Measurements from ENCODE around the gene PTCH1. TPM values are rescaled to one million over a fixed set of nuclear protein-coding genes. Genes with fewer than 3 reads are reported as not detected.
A peak's percentile ranks its signal among the peaks of the same experiment; 100 is the strongest.

PTCH1 gene
- total RNA-seq, 1 donor from 2014 or later, result 24.1 TPM

- H3K27ac Mint-ChIP-seq (ENCODE audit: unreplicated experiment), result no peak overlapping the region
- no peaks in the 10 kb centered on the region for H3K36me3 Mint-ChIP-seq (ENCODE audit: low read depth, unreplicated experiment)
- H3K4me3 Mint-ChIP-seq (ENCODE audit: unreplicated experiment), result no peak overlapping the region
- no peaks in the 10 kb centered on the region for H3K9me3 Mint-ChIP-seq (ENCODE audit: unreplicated experiment)
- peaks cover 32% of the 10 kb centered on the region for H3K4me1 Mint-ChIP-seq (ENCODE audit: unreplicated experiment)
- TF ChIP-seq, protein P1, sequence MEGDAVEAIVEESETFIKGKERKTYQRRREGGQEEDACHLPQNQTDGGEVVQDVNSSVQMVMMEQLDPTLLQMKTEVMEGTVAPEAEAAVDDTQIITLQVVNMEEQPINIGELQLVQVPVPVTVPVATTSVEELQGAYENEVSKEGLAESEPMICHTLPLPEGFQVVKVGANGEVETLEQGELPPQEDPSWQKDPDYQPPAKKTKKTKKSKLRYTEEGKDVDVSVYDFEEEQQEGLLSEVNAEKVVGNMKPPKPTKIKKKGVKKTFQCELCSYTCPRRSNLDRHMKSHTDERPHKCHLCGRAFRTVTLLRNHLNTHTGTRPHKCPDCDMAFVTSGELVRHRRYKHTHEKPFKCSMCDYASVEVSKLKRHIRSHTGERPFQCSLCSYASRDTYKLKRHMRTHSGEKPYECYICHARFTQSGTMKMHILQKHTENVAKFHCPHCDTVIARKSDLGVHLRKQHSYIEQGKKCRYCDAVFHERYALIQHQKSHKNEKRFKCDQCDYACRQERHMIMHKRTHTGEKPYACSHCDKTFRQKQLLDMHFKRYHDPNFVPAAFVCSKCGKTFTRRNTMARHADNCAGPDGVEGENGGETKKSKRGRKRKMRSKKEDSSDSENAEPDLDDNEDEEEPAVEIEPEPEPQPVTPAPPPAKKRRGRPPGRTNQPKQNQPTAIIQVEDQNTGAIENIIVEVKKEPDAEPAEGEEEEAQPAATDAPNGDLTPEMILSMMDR (IDR thresholded peaks at IDR 0.05; ENCODE audit: unreplicated experiment), result no peak
- H3K27me3 Mint-ChIP-seq (ENCODE audit: unreplicated experiment), result peaks cover 8% of the 10 kb centered on the region
- no peak for DNase-seq (ENCODE audit: low spot score)
Measured at GRCh38 chr9:95513711-95514110, 3.1 kb downstream of the PTCH1 start.

- Mint-ChIP-seq H3K27me3 (ENCODE audit: unreplicated experiment) (peaks cover 11% of the 10 kb centered on the region), H3K27ac (ENCODE audit: unreplicated experiment) (peak overlapping the region; percentile 95), H3K36me3 (ENCODE audit: low read depth, unreplicated experiment) (peaks cover 3% of the 10 kb centered on the region)
Measured at GRCh38 chr9:95512709-95513095, 4.1 kb downstream of the PTCH1 start.

GRCh38 chr9:95511952-95512708, 4.6 kb downstream of the PTCH1 start:
- Mint-ChIP-seq H3K36me3 (ENCODE audit: low read depth, unreplicated experiment) (peaks cover 4% of the 10 kb centered on the region), H3K4me1 (ENCODE audit: unreplicated experiment) (peaks cover 33% of the 10 kb centered on the region), H3K9me3 (ENCODE audit: unreplicated experiment) (no peaks in the 10 kb centered on the region), H3K4me3 (ENCODE audit: unreplicated experiment) (peak overlapping the region; percentile 92), H3K27me3 (ENCODE audit: unreplicated experiment) (peaks cover 14% of the 10 kb centered on the region), H3K27ac (ENCODE audit: unreplicated experiment) (peak overlapping the region; percentile 95)
- TF ChIP-seq, protein P1 (IDR thresholded peaks at IDR 0.05; ENCODE audit: unreplicated experiment), result no peak
- peak; percentile 35 for DNase-seq (ENCODE audit: low spot score)

More at GRCh38 chr9:95512709-95513095, 4.1 kb downstream of the PTCH1 start:
- peak overlapping the region; percentile 92 for H3K4me3 Mint-ChIP-seq (ENCODE audit: unreplicated experiment)
- DNase-seq (ENCODE audit: low spot score), result no peak
- TF ChIP-seq, protein P1 (IDR thresholded peaks at IDR 0.05; ENCODE audit: unreplicated experiment), result no peak
- H3K4me1 Mint-ChIP-seq (ENCODE audit: unreplicated experiment), result peaks cover 32% of the 10 kb centered on the region
- no peaks in the 10 kb centered on the region for H3K9me3 Mint-ChIP-seq (ENCODE audit: unreplicated experiment)

DNA sequence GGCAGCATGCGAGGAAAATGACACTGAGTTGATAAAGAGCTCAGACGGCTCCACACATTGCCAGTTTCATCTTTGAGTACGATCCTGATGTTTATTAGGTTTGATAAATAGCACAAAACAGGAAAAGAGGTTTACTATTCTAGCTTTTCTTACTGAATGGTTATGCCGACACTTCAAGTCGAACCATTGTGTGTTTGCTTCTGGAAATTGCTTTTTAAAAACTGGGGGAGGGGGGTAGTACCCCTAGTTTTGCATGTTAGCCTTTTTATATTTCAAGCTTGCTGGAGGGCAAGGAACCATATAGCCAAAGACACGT, 5.2 kb downstream of the PTCH1 start:
- TF ChIP-seq, protein P1 (IDR thresholded peaks at IDR 0.05; ENCODE audit: unreplicated experiment), result no peak
- H3K4me1 Mint-ChIP-seq (ENCODE audit: unreplicated experiment), result peaks cover 32% of the 10 kb centered on the region
- peak overlapping the region; percentile 95 for H3K27ac Mint-ChIP-seq (ENCODE audit: unreplicated experiment)
- no peak for DNase-seq (ENCODE audit: low spot score)
- H3K4me3 Mint-ChIP-seq (ENCODE audit: unreplicated experiment), result peak overlapping the region; percentile 92
- no peaks in the 10 kb centered on the region for H3K9me3 Mint-ChIP-seq (ENCODE audit: unreplicated experiment)
- peaks cover 4% of the 10 kb centered on the region for H3K36me3 Mint-ChIP-seq (ENCODE audit: low read depth, unreplicated experiment)
- peaks cover 13% of the 10 kb centered on the region for H3K27me3 Mint-ChIP-seq (ENCODE audit: unreplicated experiment)
